HepG2 (cell line): ENCODE measurements around the gene CPT1B. TPM values are rescaled to one million over a fixed set of nuclear protein-coding genes. Genes with fewer than 3 reads are reported as not detected.
A peak's percentile ranks its signal among the peaks of the same experiment; 100 is the strongest.

Experiments
- CEBPG ChIP-seq: IDR thresholded peaks from 2 replicates; pipeline ENCODE4 v1.6.1; 2016
- HOXA9 ChIP-seq: sonication (generic); formaldehyde crosslinking; IDR thresholded peaks from 2 replicates; pipeline ENCODE4 v1.8.1; 2022; ENCODE audit warnings: missing genetic modification reagents, mild to moderate bottlenecking, moderate library complexity, borderline replicate concordance
- RXRB ChIP-seq: IDR thresholded peaks from 2 replicates; pipeline ENCODE4 v1.6.1; 2016; ENCODE audit warnings: borderline replicate concordance, missing genetic modification reagents, missing compliant biosample characterization
- SAP130 ChIP-seq: IDR thresholded peaks from 2 replicates; pipeline ENCODE4 v1.6.1; 2016; ENCODE audit warnings: low read depth
- SRF ChIP-seq: IDR thresholded peaks from 2 replicates; pipeline ENCODE4 v1.6.1; 2011; ENCODE audit warnings: mild to moderate bottlenecking, low read depth, low read length, moderate library complexity
- THAP11 ChIP-seq: IDR thresholded peaks from 2 replicates; pipeline ENCODE4 v1.6.1; 2016; ENCODE audit warnings: missing biosample characterization, missing genetic modification reagents
- TSC22D2 ChIP-seq: sonication (generic); formaldehyde crosslinking; IDR thresholded peaks from 2 replicates; pipeline ENCODE4 v1.5.1; 2020; ENCODE audit warnings: missing genetic modification reagents, mild to moderate bottlenecking, borderline replicate concordance
- U2AF2 ChIP-seq: fragments of 200-400 bp; formaldehyde crosslinking; IDR thresholded peaks from 2 replicates; pipeline ENCODE4 v1.6.1; 2017; ENCODE audit warnings: low read depth, mild to moderate bottlenecking, low read length
- ZNF713 ChIP-seq: sonication (generic); formaldehyde crosslinking; IDR thresholded peaks from 2 replicates; pipeline ENCODE4 v1.4.0; 2020; ENCODE audit warnings: mild to moderate bottlenecking, missing genetic modification reagents
- ZNF781 ChIP-seq: sonication (generic); formaldehyde crosslinking; IDR thresholded peaks from 2 replicates; pipeline ENCODE4 v1.5.1; 2020; ENCODE audit warnings: borderline replicate concordance, mild to moderate bottlenecking, missing genetic modification reagents; ENCODE audit errors: not compliant biosample characterization
- polyA plus RNA-seq, 8 experiments: library from polyadenylated mRNA; depleted of rRNA in 3 of 8; stranded (reverse) in 7 of 8; unstranded in 1 of 8; fragments of >200 nt; fragmentation: Illumina TruSeq in 4 of 8; extraction: Trizol in 4 of 8; gene quantifications; 2 replicates each; pipeline versions ENCODE4 v1.2.1 to v1.2.3, GENCODE V29; 2011 to 2016; ENCODE audit warnings: low read depth in 4 of 8, missing spikeins in 1 of 8, mixed read lengths in 1 of 8; ENCODE audit not compliant: insufficient read depth in 1 of 8
- total RNA-seq, 5 experiments: library from RNA; depleted of rRNA; stranded (reverse); fragments of >200 nt; fragmentation: Illumina TruSeq; extraction: Trizol; gene quantifications; 2 replicates each; pipeline ENCODE4 v1.2.3, GENCODE V29; 2016; ENCODE audit warnings: low read depth in 1 of 5
- TF ChIP-seq, protein P1 (sequence below), 2 experiments: fragments of 450-650 bp in 1 of 2; sonication (generic) in 1 of 2; formaldehyde crosslinking in 1 of 2; IDR thresholded peaks; 2 replicates each; pipeline versions ENCODE4 v1.6.1 to v1.8.0; 2016 to 2022; ENCODE audit warnings: antibody characterized with exemption in 1 of 2, mild to moderate bottlenecking in 1 of 2, missing genetic modification reagents in 1 of 2
- TF ChIP-seq, protein P2 (sequence below): IDR thresholded peaks from 2 replicates; pipeline ENCODE4 v1.6.1; 2016
- TF ChIP-seq, protein P3 (sequence below): sonication (generic); formaldehyde crosslinking; IDR thresholded peaks from 2 replicates; pipeline ENCODE4 v1.8.1; 2022; ENCODE audit warnings: low read depth, mild to moderate bottlenecking, missing genetic modification reagents

Gene CPT1B
- total and polyA plus RNA-seq, 2 of the 13 experiments (the other 11 are each of a cell fraction or from before 2014, with no cell fraction given): 9.2 to 19.5 TPM

DNA sequence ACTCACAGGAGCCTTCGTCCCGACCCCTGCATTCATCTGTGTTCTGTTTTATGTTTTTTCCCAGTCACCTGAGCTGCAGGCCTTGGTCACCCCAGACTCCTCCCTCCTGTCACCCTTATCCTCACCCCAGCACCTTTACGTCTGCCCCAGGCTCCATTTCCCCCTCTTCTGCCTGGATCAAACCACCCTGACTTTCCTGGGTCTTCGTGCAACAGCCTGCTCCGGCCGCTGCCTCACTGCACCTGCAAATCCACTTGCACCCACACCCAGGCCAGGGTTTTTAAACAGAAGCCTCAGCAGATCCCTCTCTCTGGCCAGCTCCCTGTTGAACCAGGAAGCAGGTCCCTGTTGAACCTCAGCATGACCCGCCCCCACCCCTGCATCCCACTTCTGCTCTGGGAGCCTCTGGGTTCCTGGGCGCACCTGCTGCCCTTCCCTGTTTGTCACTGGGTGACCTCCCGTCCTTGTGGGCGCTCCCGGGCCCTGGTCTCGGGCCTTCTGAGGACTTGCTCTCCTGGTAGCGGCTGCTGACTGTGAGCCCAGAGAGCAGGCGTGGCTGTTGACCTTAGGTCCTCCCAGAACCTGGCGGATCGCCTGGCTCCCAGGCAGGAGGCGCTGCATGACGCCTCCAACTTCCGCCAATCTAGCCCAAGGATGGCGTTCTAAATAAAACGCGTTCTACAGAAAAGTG lies 35.2 kb upstream of the CPT1B start (continued):
- TF ChIP-seq, protein P1, sequence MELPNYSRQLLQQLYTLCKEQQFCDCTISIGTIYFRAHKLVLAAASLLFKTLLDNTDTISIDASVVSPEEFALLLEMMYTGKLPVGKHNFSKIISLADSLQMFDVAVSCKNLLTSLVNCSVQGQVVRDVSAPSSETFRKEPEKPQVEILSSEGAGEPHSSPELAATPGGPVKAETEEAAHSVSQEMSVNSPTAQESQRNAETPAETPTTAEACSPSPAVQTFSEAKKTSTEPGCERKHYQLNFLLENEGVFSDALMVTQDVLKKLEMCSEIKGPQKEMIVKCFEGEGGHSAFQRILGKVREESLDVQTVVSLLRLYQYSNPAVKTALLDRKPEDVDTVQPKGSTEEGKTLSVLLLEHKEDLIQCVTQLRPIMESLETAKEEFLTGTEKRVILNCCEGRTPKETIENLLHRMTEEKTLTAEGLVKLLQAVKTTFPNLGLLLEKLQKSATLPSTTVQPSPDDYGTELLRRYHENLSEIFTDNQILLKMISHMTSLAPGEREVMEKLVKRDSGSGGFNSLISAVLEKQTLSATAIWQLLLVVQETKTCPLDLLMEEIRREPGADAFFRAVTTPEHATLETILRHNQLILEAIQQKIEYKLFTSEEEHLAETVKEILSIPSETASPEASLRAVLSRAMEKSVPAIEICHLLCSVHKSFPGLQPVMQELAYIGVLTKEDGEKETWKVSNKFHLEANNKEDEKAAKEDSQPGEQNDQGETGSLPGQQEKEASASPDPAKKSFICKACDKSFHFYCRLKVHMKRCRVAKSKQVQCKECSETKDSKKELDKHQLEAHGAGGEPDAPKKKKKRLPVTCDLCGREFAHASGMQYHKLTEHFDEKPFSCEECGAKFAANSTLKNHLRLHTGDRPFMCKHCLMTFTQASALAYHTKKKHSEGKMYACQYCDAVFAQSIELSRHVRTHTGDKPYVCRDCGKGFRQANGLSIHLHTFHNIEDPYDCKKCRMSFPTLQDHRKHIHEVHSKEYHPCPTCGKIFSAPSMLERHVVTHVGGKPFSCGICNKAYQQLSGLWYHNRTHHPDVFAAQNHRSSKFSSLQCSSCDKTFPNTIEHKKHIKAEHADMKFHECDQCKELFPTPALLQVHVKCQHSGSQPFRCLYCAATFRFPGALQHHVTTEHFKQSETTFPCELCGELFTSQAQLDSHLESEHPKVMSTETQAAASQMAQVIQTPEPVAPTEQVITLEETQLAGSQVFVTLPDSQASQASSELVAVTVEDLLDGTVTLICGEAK (IDR thresholded peaks at IDR 0.05): no peak
- TF ChIP-seq, protein P1 (CRISPR knock-in tag; IDR thresholded peaks at IDR 0.05): no peak
- no peak for TF ChIP-seq HOXA9 (CRISPR knock-in tag)
- 0 out of 2 replicates have a peak, but pooled peaks have one; percentile 62 for TF ChIP-seq ZNF713
- TF ChIP-seq CEBPG (CRISPR knock-in tag): no peak
- TF ChIP-seq RXRB (CRISPR knock-in tag): peak; percentile 89
- TF ChIP-seq, protein P2, sequence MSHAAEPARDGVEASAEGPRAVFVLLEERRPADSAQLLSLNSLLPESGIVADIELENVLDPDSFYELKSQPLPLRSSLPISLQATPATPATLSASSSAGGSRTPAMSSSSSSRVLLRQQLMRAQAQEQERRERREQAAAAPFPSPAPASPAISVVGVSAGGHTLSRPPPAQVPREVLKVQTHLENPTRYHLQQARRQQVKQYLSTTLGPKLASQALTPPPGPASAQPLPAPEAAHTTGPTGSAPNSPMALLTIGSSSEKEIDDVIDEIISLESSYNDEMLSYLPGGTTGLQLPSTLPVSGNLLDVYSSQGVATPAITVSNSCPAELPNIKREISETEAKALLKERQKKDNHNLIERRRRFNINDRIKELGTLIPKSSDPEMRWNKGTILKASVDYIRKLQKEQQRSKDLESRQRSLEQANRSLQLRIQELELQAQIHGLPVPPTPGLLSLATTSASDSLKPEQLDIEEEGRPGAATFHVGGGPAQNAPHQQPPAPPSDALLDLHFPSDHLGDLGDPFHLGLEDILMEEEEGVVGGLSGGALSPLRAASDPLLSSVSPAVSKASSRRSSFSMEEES (CRISPR knock-in tag): no peak
- no peak for TF ChIP-seq U2AF2
- TF ChIP-seq, protein P3, sequence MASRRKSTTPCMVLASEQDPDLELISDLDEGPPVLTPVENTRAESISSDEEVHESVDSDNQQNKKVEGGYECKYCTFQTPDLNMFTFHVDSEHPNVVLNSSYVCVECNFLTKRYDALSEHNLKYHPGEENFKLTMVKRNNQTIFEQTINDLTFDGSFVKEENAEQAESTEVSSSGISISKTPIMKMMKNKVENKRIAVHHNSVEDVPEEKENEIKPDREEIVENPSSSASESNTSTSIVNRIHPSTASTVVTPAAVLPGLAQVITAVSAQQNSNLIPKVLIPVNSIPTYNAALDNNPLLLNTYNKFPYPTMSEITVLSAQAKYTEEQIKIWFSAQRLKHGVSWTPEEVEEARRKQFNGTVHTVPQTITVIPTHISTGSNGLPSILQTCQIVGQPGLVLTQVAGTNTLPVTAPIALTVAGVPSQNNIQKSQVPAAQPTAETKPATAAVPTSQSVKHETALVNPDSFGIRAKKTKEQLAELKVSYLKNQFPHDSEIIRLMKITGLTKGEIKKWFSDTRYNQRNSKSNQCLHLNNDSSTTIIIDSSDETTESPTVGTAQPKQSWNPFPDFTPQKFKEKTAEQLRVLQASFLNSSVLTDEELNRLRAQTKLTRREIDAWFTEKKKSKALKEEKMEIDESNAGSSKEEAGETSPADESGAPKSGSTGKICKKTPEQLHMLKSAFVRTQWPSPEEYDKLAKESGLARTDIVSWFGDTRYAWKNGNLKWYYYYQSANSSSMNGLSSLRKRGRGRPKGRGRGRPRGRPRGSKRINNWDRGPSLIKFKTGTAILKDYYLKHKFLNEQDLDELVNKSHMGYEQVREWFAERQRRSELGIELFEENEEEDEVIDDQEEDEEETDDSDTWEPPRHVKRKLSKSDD (CRISPR knock-in tag): no peak
- TF ChIP-seq TSC22D2 (CRISPR knock-in tag): no peak
- TF ChIP-seq SAP130 (CRISPR knock-in tag): peak; percentile 72
- no peak for TF ChIP-seq SRF
- TF ChIP-seq ZNF781 (CRISPR knock-in tag): no peak
- peak; percentile 38 for TF ChIP-seq THAP11
